T-helper 2 cell treated with Interferon-gamma antibody and Interleukin-4, amounts not matched to agents 100 ng/mL and 5 ng/mL, for 36 hours (primary cell): ENCODE results near the gene ICE1. TPM values are rescaled to one million over a fixed set of nuclear protein-coding genes. Genes with fewer than 3 reads are reported as not detected.

Experiments
- intact Hi-C: fragments of 100-400 bp; cut with micrococcal nuclease; formaldehyde crosslinking; loops from one replicate; pipeline ENCODE4 v1.15.1; 2023
- total RNA-seq: library from RNA; stranded (reverse); gene quantifications from 2 replicates; pipeline ENCODE4 v1.2.3, GENCODE V29; 2022

The ICE1 gene
- total RNA-seq, 1 donor from 2014 or later: 29.9 TPM

DNA sequence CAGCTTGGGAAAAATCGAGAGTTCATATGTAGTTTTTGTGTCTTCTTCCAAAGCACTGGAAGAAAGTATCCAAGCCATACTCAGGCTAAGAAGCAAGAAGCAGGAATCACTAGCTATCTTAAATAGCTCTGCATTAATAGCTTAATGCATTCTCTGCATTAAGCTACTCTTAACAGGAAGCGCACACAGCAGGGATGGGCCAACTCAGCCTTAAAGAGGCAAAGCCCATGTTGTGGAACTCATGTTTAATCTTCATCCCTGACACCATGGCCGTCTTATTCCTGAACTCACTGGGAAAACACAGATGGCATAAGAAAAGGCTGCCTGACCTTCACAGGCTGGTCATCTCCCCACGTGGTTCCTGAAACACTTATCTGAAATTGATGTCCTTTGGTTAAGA lies 18.7 kb upstream of the ICE1 start:
- intact Hi-C loops: no loop called here

DNA sequence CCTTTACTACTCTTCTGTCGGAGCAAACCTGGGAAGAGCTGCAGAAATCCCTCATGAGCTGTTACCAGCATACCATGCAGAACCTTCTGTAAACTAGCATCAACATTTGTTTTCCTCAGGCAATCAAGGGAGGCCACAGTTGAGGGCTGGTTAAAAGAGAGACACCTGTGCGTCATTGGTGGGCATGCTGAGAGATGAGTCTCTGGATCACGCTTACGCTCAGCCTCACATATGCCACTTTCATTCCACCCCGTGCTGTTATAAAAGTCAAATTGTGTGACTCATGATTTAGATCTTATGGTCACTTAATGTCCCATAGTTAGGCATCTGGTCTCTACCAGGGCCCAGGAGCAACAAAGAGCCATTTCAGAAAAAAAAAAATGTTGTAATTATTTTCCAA lies 18.1 kb upstream of the ICE1 start:
- intact Hi-C loops: no loop called here

DNA sequence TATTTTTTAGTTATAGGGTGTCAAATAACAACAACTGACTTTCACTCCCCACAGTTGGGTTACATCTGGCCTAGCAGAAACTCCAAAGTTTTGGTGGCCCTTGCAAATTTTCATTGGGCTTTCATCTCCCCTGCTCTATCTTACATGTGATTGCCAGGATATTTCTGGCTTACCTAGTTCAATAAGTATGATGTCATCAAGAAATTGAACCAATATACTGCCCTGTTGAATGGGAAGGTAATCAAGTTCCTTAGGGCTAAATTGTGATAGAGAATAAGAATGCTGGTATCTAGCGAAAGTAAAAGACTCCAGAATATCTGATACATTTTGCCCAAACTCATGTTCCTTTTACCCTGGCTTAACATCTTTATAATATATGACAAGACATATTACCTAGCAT lies 17.0 kb upstream of the ICE1 start:
- intact Hi-C loops: no loop called here

DNA sequence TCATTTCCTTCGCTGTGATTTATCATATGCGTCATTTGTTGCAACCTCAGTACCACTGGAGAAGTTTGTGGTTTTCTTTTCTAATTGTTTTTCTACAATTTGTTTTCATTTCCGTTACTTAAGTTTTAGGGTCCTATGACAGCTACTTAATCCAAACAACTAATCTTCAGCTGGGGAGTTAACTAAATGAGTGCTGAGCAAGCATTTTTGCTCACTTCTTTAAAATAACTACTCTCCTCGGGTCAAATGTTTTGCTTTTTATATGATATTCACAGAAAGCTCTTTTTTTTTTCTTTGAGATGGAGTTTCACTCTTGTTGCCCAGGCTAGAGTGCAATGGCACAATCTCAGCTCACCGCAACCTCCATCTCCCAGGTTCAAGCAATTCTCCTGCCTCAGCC lies 14.6 kb upstream of the ICE1 start:
- intact Hi-C loops: no loop called here

DNA sequence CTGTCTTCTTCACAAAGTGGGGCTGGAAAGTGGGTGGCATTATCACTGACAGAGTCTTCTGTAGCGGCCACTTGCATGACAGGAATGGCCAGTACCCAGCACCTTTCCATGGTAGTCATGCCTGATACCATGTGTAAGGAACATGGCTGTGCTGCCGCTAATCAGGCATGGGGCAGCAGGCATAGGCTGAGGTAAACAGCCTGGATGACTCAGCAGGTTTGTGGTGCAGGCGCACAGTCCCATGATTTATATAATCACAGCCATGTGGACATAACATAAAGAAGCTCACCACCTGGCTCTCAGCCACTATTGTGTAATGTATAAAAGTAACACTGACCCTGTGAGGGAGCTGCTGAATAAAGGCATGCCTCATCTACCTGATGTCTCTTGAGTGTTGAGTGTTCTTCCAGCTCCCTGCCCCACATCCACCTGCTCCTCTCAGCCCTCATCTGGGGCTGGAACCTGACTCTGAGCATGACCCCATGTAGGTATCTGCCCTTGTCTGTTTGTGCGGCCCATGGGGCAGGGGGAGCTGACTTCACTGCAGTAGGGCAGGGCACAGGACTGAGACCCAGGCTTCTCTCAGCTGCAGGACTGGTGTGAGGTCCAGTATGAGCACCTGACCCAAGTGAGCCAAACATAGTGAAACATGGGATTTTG lies 13.2 kb upstream of the ICE1 start:
- intact Hi-C loops: no loop called here

DNA sequence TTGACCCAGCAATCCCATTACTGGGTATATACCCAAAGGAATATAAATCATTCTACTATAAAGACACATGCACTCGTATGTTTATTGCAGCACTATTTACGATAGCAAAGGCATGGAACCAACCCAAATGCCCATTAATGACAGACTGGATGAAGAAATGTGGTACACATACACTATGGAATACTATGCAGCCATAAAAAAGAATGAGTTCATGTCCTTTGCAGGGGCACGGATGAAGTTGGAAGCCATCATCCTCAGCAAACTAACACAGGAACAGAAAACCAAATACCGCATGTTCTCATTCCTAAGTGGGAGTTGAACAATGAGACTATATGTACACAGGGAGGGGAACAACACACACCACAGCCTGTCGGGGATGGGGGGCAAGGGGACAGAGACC lies 8.6 kb upstream of the ICE1 start:
- intact Hi-C loops: loop anchor here (10.0 kb wide), 1 partner anchor 539 kb away; no protein-coding TSS in a partner anchor

DNA sequence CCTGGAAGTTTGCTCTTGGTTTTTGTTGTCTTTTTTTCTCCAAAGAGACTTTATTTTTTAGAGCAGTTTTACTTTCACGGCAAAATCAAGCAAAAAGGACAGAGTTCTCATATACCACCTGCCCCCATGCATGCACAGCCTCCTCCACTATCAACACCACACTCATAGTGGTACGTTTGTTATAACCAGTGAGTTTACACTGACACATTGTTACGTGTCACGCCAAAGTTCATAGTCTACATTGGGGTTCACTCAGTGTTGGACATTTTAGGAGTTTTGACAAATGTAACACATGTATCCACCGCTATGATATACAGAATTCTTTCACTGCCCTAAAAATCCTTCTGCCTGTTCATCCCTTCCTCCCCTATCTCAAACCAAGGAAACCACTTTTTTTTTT lies 7.5 kb upstream of the ICE1 start:
- intact Hi-C loops: loop anchor here (10.0 kb wide), 1 partner anchor 540 kb away; no protein-coding TSS in a partner anchor

DNA sequence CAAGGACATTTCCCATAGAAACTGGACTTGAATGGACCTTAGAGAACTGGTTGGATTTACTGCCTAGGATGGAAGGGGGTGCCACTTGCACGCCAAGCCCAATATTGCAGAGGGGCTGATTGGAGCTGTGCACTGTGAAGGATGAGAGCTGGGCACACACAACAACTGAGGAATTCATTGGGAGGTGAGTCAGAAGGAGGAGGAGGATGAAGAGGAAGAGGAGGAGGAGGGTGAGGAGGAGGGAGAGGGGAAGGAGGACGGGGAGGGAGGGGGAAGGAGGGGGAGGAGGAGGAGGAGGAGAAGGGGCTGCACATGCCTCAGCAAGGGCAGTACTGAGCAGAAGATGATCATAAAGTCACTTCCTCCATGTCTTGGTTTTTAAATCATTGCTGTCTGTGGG lies 5.7 kb upstream of the ICE1 start:
- intact Hi-C loops: loop anchor here (10.0 kb wide), 1 partner anchor 542 kb away; no protein-coding TSS in a partner anchor

DNA sequence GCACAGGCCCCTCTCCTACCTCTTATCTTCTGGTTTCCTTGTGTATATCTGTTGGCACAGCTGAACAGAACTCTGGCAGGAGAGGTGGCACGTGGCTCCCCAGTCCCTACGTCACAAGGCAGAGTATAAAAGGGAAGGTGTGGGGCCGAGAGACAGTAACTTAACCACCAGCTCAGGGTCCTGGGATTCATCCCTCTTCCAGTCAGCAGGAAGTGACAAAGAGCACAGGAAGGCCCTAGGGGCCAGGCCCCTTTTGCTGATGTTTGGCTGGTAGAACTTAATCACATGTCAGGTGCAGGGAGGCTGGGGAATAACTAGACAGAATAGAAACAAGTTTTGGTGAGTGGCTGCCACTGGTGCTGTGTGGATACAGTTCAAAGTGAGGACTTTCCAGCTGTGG lies 4.5 kb upstream of the ICE1 start:
- intact Hi-C loops: loop anchor here (10.0 kb wide), 1 partner anchor 543 kb away; no protein-coding TSS in a partner anchor

DNA sequence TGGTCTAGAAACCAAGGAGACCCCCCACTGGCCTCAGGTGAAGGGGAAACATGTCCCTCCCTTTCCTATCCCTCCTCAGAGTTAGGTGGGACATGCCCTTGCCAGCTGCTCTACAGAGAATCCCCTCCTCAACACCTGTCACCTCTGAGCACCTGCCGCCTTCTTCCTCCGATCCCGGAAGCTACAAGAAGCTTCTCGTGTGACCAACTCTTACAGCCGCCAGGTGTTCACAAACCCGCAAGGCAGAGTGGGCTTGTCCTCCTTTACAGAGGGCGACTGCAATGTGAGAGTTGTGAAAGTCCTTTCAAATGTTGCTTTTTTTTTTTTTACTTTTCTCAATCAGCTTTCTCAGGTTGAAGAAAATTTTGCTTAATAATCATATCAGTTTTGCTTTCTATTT lies 3.7 kb upstream of the ICE1 start:
- intact Hi-C loops: loop anchor here (10.0 kb wide), 1 partner anchor 544 kb away; no protein-coding TSS in a partner anchor

DNA sequence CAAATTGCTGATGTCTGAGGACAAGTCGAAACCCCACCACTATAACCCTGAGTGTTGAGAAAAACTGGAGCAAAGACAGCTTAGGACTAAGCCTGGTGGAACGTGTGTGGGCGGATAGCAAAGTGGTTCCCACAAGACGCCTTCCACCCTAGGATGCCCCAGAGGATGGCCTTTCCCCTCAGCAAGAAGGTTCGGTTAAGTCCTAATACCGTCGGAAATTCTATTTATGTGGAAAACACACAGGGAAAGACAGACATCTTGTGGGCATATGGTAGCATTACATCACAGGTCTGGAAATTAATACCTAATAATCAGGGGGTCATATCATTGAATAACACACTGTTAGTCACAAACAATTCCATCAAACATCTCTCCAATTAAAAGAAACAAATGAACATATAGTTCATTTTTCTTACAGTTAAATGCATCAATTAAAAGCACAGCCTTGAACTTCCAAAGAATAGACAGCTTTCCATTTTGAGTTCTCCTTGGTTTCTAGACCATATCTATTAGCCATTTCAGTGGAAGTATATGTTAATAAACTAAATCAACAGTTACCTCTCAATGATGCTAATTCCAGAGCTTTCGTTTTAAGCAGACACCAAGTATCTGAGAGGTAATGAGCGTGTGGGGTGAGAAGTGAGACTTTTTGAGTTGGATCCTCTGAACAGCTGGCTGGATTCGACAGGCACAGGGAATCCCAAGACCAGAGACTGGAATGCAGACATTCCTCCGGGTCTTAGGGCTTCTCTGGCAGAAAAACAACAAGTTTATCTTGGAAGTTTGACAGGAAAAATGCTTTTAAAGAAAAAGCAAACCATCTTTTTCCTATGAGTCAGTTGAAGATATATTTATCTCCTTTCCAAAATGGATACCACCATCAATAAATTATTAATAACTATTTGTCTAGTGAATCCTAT lies 2.9 kb upstream of the ICE1 start:
- intact Hi-C loops: loop anchor here (5.0 to 10.0 kb wide), 2 partner anchors 545 to 1408 kb away; no protein-coding TSS in a partner anchor

DNA sequence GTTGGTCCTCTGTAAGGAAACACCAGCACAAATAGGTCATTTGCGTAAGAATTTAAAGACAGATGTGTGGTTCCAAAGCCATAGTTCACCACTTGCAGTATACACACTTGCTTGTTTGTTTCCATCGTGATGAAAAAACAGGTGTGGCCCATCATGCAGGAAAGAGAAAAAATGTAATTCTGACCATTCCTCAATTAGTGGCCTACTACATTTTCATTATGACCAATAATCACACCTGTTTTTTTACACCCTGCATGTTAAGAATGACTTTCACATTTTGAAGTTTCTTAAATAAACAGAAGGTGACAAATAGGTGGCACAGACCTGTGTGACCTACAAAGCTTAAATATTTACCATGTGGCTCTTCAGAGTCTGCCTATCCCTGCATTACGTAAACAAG lies 2.2 kb upstream of the ICE1 start:
- intact Hi-C loops: loop anchor here (5.0 kb wide), 1 partner anchor 1407 kb away; no protein-coding TSS in a partner anchor

DNA sequence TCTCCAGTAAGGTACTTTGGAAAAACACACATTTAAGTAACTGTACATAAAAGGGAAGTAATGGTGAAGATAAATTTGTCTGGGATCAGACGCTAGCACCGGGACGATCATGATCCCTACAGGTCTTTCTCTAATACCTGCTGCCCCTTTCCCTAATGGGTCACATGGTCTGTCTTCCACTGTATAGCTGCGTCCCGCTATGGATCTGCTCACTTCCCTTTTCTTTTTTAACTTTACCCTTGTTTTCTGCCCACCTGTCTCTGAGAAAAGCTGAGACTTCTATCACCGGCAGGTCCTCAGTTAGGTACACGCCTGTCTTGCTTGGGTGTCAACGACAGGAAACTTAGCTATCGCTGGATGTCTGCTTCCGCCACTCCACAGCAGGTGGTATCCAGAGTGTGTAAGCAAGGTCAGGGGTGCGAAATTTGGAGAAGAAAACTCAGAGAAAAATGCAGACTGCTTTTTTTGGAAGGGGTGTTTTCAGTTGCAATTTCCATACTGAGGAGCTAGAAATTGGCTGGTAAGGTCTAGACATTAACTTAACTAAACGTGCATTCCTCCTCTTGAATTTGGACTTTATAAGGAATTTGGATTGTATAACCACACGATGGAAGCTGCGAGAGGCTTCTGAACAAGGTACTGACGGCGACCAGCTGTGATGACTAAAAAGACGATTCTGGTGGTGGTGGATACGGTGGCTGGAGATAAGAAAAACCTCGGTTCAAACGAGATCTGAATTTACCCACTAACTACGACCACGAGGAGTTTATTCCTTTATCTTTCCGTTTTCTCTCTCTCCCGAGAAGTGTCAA lies 1.1 kb upstream of the ICE1 start:
- intact Hi-C loops: loop anchor here (5.0 kb wide), 1 partner anchor 1406 kb away; no protein-coding TSS in a partner anchor

DNA sequence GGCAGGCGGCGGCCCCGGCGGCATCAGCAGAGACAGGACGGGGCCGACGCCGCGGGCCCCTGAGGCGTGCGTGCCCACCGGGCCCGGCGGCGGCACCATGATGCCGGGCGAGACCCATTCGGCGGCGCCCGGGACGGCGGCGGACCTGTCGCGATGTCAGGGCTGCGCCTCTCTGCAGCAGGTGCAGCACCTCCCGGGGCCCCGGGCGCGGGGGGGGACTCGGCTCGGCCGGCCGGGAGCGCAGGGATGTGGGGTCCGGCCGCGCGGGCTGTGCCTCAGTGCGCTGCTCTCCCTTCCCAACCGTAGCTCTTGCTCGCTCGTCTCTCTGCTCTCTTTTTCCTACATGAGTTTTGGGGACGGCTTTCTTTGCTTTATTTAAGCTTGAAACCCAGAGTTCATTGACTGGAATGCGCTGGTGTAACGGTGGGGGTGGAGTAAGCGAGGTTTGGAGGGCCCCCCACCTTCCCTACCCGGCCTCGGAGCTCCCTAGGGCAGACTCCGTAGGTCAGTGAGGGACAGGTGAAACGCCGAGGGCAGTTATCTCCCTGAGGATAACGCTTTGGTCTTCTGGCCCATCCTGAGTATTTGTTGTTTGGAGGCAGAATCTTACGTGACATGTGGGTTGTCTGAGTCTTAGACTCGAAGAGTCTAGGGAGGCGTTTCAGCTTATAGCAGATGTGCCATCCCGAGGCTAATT lies 490 bp downstream of the ICE1 start:
- intact Hi-C loops: loop anchor here (1.0 to 5.0 kb wide), 6 partner anchors 57 to 1404 kb away; partner anchors contain the start of genes MED10, NSUN2 and SRD5A1

DNA sequence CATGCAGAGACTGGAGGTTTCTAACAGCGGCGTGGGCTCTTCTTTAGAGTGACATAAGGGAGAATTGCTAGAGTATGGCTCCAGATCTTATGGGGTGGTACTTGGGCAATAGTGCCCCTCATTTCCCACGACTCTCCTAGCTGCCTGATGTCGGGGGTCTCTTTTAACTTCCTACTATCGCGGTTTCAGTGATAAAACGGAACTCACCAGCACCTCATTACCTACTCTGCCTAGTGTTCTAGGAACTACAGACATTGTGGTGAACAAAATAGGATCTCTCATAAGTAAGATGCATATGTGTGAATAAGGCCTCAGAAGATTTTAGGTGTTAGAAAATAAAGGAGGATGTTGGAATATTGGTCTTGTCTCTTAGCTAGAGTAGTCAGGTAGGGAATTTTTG lies 1.1 kb downstream of the ICE1 start:
- intact Hi-C loops: loop anchor here (5.0 kb wide), 1 partner anchor 1404 kb away; no protein-coding TSS in a partner anchor

DNA sequence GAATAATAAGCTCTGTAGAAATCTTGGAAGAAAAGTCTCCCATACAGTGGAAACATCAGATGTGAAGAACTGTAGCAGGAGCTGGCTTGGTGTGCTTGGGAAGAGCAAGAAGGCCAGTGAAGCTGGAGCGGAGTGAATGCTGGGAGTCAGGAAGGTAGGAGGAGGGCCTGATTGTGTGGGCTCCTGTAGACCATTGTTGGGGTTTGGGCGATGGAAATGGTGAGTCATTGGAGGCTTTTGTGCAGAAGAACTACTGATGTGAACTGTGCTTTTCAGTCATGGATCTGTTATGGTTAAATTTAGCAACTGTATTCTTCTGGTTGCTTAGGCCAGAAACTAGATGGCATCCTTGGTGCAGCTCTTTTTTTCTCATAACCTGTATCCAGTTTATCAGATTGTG lies 2.3 kb downstream of the ICE1 start:
- intact Hi-C loops: loop anchor here (5.0 kb wide), 1 partner anchor 1403 kb away; no protein-coding TSS in a partner anchor

DNA sequence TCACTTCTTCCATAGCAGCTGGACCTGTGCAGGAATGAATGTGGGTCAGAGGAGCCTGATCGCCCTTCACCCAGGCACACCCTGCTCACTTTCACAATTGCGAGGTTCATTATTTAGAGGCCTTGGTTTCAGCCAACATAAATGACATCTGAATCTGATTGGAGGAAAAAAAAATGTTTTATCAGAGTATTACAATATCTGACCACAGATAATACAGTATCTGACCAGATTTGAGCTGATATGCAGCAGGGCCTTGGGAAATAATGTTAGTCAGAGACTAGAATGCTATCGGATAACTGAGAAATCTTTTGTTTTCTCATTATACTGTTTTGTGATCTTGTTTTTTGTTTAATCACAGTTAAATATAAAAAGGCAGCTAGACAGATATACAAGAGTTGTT lies 7.7 kb downstream of the ICE1 start:
- intact Hi-C loops: no loop called here

DNA sequence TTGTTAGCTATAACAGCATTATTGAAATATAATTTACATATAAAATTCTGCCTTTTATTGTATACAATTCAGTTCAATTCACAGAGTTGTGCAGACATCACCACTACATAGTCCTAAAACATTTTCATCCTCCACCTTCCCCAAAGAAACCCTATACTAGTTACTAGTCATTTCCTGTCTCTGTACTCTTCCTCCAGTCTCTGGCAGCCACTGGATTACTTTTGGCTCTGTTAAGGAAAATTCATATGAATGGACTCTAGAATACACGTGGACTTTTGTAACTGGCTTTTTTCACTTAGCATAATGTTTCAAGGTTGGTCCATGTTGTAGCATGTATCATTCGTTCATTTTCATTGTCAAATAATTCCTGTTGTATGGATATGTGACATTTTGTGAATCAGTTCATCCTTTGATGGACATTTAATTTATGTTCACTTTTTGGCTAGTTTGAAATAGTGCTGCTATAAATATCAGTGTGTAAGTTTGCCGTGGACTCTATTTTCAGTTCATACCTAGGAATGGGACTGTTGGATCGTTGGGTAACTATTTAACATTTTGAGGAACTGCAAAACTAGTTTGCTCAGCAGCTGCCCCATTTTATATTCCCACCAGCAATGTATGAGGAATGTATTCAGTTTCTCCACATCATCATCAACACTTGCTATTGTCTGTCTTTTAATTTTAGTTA lies 9.7 kb downstream of the ICE1 start:
- intact Hi-C loops: no loop called here

DNA sequence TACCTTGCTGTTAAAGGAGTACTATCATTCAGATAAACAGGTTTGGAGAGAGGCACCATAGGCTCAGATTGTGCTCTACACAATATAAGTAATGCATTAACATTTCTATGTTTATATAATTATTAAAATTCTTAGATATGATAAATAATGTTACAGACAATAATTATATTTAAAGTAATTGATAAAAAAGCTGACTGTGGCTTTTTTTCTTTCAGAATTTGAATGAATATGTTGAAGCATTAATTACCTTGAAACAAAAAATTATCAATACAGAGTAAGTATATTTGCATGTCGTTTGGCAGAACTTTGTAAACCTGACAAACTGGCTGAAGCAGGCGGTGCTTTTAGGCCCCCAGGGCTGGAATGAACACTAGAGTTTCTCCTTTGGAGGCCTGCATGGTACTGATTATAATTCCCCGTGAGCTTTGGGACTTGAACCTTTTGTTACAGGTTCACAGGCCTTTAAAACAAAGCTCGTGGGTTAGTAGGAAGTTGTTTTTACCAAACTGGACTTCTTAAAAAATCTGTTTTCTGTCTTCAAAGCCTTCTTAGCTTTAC lies 13.8 kb downstream of the ICE1 start:
- intact Hi-C loops: no loop called here
